Activated T-helper 9 cell treated with anti-CD3 and anti-CD28 coated beads, Interleukin-2, amount 50 U/mL, for 16 hours (primary cell): ENCODE measurements around the gene ADGRG6.
"Not testable (repeated sequence)": the region's sequence is repeated elsewhere in the genome, so short reads cannot be mapped to it uniquely, and the experiment has no call there.

Source experiments
- DNase-seq: peaks from one replicate; pipeline ENCODE4 v3.0.0-alpha.2; 2020; ENCODE audit warnings: low read depth

Gene ADGRG6

DNA sequence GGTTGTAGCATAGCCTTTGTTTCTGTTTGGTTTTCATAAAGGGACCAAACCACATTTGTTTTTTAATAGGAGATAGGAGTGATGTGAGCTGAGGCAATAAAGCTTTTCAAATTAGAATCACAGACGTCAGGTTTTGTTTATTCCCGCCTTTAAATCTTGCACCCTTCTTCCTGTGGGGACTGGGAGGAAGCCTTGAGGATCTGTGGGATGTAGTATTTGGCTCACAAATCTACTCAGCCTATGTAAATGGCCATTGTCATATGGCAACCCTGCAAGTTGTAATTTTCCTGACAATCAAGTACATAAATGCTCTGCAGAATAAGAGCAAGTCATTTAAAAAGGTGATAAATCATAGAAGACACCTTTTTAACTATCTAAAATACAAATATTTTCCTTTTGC is 110.4 kb downstream of the ADGRG6 start:
- no peak for DNase-seq

DNA sequence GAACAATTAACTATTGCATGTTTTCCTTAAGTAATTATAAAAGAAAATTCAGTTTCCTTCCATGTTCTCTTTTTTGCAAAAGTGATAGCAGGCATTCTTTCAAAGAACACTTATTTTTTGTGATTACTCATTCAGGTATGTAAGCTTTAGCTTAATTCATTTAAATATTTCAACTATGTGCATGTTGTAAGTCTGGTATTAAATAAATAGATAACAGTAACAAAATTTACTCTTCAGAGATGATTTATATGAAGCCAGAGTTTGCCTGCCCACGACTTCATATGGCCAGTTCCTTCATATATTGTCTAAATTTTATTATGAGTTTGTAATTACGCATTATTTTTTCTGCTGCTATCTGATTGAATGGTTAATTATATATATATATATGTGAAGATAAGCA is 110.9 kb downstream of the ADGRG6 start:
- DNase-seq, result no peak

DNA sequence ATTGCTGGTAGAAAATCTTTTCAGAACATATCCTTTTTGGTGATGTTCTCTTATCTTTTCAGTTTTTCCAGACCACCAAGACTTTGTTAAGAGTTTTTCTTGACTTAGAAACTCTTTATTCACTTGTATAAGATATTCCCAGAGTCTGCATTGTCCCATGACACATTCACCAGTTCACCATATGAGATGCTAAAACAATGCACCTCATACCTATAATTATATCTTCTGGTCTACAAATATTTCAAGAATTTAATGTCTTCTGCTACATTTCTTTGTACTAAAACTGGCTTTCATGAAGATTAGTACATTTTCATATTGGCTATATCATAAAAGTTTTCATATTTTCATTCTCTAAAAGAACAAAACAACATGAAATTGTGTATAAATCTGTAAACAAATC is 111.3 kb downstream of the ADGRG6 start:
- DNase-seq, result no peak

DNA sequence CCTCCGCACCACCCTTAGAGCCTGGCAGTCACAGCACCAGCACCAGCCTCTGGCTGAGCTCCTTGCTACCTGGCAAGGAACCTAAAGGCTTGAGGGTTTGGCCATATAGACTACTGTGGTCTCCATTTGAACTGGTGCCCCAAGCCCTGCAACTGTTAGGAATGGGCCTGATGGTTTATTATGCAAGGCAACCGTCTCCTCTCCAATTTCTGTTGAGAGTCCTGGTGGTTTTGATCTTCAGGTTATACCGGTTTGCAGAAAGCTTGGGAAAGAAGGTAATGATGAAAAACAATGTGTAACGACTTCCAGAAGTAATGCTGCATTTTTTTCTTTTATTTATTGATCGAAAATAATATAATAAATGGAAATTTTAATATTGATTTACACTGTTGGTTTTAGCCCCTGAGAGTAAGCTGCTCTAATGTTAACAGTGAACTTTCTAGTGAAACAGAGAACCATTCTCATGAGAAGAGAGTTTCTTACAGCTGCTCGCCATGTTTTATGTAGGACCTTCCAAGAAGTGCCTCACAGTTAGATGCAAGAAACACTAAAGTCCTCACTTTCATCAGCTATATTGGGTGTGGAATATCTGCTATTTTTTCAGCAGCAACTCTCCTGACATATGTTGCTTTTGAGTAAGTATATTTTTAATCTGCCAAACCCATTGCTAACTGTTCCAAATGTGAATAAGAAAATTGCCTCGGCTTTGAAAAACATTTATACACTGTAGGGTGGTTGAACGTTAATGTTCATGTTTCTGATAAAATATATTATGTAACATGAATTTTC is 112.8 kb downstream of the ADGRG6 start:
- no peak for DNase-seq

DNA sequence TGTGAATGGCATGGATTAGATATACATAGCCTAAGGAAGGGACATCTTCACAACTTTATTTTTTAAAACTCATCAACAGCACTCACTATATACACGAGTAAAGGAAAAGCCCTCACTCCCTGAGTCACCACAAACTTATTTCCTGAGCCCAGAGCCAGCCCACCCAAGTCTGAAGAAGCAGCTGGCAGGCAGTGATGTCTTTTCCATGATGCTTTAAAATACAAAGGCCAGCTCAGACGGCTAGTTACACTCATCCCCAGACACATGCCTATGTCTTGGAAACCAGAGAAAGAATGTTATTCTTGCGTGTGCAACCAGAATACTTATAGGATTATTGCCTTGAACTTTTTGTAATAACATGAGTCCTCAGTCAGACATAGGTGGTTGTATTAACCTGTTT is 114.4 kb downstream of the ADGRG6 start:
- DNase-seq, result no peak

DNA sequence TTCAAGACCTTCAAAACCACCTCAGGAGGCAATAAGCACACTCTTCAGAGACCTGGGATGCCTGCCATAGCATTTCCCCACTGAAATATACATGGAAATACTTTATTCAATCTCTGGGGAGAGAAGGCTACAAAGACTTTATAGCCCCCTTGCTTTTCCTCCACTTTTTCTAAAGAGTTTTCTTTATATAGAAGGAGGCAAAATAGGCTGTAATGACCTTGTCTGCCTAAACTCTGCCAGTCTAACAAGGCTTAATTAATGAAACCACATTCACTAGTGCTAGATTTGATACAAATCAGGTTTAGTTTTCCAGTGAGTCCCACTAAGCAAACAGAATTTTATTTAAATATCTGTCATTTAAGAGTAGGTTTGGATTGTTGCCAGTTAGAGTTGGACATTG is 114.9 kb downstream of the ADGRG6 start:
- no peak for DNase-seq

DNA sequence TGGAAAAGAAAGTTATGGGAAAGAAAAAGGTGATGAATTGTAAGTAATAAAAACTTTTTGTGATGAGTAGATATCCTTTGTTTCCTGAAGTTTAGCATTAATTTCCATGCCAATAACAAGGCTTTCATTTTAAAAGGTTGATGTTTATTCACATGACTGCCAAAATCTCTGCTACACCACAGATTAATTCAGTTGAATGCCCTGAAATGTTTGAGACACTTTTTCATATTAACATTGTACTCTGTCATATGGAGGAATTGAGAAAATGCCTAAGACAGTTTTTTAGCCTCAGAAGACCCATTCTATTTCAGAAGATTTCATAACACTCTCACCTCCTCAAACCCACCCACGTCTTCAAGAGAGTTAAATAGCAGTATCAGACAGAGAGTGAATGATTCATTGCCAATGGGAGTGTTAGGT is 115.5 kb downstream of the ADGRG6 start:
- no peak for DNase-seq

DNA sequence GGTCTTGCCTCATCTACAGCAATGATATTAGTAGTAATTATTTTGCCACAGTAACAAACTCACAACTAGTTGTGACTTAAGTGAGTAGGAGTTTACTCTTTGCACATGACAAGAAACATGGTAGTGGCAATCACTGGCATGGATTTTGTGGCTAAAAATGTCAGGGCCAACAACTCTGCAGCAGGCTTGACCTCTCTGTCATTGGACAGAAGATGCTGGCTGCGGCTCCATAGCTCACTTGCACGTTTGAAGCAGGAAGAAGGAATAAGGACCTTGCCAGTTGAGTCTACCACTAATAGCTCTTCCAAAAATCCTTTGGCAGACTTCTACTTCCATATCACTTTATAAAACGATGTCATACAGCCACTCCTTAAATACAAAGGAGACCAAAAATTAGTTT is 117.3 kb downstream of the ADGRG6 start:
- no peak for DNase-seq

DNA sequence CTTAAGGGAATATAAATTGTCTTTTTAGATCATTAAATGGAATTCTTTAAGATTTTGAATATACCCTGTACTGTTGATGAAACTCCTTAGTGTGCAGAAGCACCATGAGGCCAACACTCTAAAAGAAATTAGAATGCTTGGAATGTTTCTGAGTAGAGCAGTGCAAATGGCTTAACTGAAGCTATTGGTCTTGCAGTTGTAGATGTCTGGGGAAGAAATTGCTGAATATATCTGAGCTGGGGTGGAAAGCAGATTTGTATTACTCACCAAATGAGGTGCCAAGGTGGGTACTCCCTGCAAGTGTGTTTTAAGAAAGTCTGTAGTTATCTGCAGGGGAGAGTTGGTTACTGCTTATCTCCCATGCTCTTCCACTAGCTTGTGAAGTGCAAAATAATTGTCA is 119.0 kb downstream of the ADGRG6 start:
- no peak for DNase-seq

DNA sequence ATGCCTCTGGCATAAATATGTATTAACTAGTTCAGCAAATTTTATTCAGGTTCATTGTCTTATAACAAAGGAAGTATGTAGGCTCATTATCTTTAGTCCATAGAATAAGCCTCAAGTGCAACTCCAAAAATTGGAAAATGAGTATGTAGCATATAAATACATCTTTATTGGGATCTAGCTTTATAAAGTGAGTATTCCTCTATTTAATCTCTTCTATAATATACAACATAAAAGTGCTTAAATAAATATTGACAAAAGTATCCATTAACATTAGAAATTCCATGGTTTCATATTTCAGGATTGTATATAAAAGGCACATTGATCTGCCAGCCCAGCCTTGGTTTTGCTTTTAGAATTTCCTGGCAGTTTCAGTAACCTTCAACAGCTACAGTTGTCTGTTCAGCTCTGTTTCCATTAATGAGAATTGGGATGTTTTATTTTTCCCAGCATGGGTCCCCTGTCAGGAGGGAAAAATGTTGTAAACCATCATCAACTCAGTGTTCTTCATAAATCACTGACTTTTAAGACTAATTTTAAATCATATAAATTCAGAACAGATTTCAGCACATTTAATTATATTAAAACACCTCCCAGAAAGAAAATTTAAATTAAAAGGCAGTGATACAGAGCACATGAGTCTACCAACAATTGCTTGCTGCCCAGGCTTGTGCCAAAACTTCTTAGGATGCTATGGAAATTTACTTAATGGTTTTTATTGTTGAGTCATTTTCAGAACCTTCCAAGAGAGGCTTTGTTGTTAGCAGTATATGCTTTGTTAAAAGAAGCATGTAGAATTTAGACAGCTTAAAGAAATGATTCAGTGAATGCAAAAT is 119.7 kb downstream of the ADGRG6 start:
- DNase-seq, result no peak

DNA sequence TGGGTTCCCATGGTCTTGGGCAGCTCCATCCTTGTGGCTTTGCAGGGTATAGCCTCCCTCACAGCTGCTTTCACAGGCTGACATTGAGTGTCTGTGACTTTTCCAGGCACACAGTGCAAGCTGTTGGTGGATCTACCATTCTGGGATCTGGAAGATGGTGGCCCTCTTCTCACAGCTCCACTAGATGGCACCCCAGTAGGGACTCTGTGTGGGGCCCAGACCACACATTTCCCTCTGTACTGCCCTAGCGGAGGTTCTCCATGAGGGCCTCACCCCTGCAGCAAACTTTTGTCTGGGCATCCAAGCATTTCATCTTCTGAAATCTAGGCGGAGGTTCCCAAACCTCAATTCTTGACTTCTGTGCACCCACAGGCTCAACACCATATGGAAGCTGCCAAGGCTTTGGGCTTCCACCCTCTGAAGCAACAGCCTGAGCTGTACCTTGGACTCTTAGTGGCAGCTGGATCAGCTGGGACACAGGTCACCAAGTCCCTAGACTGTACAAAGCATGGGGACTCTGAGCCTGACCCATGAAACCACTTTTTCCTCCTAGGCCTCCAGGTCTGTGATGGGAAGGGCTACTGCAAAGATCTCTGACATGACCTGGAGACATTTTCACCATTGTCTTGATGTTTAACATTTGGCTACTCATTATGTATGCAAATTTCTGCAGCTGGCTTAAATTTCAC is 124.8 kb downstream of the ADGRG6 start:
- not testable (repeated sequence) for DNase-seq

DNA sequence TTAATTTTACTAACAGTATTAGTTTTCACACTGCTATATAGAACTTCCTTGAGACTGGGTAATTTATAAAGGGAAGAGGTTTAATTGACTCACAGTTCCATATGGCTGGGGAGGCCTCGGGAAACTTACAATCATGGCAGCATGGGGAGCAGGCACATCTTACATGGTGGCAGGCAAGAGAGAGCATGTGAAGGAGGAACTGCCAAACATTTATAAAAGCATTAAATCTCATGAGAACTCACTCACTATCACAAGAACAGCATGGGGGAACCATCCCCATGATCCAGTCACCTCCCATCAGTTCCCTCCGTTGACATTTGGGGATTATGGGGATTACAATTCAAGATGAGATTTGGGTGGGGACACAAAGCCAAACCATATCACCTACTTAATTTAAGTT is 126.7 kb downstream of the ADGRG6 start:
- not testable (repeated sequence) for DNase-seq

DNA sequence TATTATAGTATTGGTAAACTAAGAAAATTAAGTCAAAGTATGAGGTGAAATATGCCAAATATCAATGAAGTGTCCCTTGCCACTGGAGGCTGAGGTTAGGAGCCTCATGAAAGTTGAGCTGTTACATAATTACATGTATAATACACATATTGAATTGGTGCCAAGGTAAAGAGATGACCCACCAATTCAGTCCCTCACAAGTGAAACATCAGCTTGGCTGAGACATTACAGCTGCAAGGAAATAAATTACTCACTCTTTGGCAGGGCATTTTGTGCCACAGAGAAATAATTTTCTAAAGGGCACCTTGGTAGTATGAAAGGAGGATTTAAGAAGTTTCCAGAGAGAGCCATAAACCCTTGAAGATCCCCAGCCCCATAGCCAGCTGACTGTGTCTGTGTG is 127.4 kb downstream of the ADGRG6 start:
- DNase-seq, result no peak

DNA sequence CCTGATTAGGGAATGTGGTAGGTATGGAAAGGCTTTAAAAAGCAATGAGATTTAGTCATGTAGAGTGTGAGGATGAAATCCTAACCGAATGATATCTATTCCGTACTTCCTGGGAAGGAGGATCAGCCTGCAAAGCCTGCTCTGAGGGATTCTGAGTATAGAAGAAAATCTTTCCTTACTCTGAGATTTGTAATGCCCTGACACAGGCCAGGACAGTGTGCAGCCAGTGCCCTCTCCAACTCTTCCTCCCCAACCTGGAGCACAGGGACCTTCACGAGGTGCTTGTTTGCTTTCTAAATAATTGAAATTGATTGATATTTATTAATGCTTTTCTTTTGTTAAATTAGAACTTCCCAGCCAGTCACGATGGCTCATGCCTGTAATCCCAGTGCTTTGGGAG is 131.6 kb downstream of the ADGRG6 start:
- DNase-seq, result no peak

DNA sequence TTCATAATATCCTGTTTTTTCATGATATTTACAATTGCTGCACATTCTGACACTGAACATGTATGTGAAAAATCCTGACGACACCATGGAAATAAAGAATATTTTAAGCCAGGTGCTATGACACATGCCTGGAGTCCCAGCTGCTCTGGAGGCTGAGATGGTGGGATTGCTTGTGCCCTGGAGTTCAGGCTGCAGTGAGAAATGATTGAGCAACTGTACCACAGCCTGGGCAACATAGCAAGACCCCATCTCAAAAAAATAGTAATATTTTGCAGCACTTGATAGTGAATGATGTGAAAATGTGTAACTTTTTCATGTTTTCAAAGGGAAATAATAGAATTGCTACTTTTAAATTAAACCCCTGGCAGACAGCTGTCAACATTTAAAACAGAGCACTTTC is 137.1 kb downstream of the ADGRG6 start:
- DNase-seq, result no peak

DNA sequence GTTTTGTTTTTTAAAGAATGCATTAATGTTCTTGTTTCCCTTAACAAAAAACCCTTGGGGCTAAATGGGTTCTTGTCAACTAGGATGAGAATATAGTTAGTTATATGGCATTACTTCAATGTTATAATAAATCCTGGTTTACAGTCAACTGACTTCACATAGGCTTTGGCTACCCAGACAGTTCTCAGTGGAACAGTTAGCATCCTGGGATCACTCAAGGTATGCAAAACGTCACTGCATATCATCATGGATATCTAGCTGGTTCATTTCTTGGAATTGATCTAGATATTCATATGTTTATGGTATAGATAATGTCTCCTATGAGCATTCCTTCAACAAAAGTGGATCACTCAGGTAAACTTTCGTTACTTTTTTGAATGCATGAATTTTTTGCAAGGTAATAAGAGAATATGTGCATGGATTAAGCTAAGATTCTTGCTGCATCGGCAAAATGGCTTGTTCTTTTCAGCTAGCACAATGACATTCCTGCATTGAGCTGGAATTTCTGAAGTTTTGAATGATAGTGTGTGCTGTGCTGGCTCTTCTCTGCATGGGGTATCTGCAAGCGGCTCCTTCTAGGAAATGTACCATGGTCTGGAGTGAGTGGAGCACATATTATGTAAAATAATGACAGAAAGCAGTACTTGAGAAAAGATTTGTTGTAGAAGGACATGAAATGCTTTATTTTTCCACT is 138.9 kb downstream of the ADGRG6 start:
- DNase-seq, result no peak

DNA sequence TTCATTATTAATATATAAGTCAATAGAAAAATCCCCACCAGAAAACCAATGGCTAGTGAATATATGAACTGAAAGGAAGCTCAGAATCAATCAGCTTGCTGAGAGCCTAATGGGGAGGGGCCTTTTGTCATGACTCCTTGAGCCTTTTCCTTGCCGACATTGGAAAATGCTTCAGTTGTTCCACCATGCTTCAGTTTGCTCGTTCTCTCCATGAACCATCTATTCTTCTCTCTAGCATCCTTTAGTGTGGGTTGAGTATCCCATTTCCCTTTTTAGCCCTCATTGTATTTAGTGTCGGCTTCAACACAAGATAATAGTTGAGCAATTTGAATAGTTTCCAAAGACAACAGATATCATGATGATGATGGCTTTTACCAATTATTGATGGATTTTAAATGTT is 139.9 kb downstream of the ADGRG6 start:
- DNase-seq, result no peak

DNA sequence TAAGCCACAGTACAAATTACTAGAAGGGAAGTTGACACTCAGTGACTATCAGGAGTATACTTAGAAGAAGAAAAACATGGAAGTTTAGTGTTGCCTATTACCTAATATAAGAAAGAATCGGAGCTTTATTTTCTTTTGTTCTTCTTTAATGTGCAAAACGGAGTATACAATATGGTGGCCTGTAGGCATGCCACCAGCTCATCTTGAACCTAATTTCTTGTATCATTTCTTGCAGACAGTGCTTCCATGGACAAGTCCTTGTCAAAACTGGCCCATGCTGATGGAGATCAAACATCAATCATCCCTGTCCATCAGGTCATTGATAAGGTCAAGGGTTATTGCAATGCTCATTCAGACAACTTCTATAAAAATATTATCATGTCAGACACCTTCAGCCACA is 141.3 kb downstream of the ADGRG6 start:
- DNase-seq, result no peak

DNA sequence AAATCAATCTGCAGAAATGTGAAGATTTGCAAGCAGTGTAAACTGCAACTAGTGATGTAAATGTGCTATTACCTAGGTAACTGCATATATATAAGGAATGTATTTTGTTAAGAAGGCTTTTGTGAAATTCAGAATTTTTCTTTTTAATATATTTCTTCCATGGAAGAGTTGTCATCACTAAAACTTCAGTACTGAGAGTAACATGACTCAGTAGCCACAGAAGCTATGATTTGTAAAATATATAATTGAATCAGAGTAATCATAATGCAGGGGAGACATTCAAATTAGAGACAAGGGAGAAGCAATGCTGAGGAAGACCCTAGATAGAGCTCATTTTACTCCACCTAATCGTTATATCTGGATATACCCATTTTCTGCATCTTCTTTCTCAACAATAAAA is 141.7 kb downstream of the ADGRG6 start:
- DNase-seq, result no peak

DNA sequence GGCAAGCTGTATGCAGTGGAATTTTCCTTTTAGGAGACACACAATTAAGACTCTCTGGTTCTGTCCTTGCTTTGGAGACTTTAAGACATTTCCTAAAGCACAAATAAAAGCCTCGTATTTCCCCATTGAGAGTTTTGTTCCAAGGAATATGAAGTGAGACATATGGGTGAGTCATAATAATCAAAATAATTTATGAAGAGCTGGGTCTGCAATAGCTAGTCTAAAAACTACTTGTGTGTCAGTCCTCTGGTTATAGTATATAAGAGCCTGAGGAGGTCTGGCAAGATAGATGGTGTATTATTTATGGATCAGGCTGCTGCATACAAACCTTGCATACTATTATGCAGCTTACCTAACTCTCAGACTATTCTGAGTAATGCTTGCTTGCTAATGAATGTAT is 142.6 kb downstream of the ADGRG6 start:
- no peak for DNase-seq

DNA sequence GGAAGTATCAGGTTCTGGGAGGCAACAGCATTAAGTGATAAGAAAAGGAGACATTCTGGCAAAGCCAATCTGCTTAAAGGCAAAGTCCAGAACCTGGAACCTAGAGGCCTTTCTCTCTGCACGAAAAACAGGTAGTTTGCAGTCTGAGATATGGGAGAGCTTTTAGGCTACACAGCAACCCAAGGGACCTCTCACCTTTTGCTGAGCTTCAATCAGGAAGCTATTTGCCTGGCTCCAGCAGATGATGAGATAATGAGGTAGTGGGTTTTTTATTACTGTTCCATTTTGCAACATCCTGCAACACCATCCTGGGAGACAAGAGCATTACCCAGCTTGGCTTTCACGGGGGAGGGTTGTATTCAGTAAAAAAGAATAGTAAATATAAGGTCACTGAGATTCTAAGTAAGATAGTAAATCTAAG is 143.1 kb downstream of the ADGRG6 start:
- no peak for DNase-seq

DNA sequence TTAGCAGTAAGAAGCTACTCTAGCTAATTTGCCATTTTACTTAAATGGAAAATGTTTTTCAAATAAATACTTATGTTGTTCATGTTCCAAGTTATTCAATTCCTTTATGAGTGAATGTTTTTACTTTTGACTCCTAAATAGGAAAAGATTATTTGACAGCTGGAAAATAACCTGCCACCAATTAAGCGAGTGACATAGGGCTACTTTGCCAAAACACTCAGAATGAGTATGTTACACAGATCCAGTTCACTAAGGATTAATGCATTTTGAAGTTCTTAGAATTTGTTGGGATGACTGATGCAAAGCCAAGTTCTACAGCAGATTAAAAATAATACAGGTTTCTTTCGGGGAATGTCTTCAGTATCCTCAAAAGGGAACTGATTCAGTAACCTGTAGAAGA is 144.4 kb downstream of the ADGRG6 start:
- DNase-seq, result no peak
